HFFc6 (cell line): Measurements from ENCODE around the gene INHBC. TPM values are rescaled to one million over a fixed set of nuclear protein-coding genes. Genes with fewer than 3 reads are reported as not detected.

Source experiments
- DNase-seq: peaks from one replicate; pipeline ENCODE4 v3.0.0-alpha.2; 2018
- H3K27ac Mint-ChIP-seq: 2 replicates; pipeline ENCODE4 v1.8.0; 2020; ENCODE audit warnings: mild to moderate bottlenecking, mixed read lengths
- H3K27me3 Mint-ChIP-seq: 2 replicates; pipeline ENCODE4 v1.8.0; 2021; ENCODE audit warnings: mild to moderate bottlenecking, moderate library complexity, mixed read lengths; ENCODE audit not compliant: insufficient read depth
- H3K36me3 Mint-ChIP-seq: 2 replicates; pipeline ENCODE4 v1.8.0; 2021; ENCODE audit warnings: low read depth, mixed read lengths
- H3K4me1 Mint-ChIP-seq: 2 replicates; pipeline ENCODE4 v1.8.0; 2020; ENCODE audit warnings: low read depth, mixed read lengths
- H3K4me3 Mint-ChIP-seq: 2 replicates; pipeline ENCODE4 v1.8.0; 2020; ENCODE audit warnings: mild to moderate bottlenecking, moderate library complexity, mixed read lengths
- H3K9me3 Mint-ChIP-seq: 2 replicates; pipeline ENCODE4 v1.8.0; 2020; ENCODE audit warnings: mild to moderate bottlenecking, mixed read lengths
- CTCF ChIP-seq: fragments of 200-600 bp; sonication (generic); IDR thresholded peaks from 2 replicates; pipeline ENCODE4 v1.5.0; 2021; ENCODE audit warnings: antibody characterized with exemption, mild to moderate bottlenecking
- long read RNA-seq: library from polyadenylated mRNA; unstranded; transcript quantifications from one replicate; pipeline ENCODE4 v2.0.0, GENCODE V29; 2019
- total RNA-seq, 6 experiments: library from RNA; stranded (reverse); fragmentation: NEBNext Ultra II Directional; extraction: Animal tissue kit (Norgen Biotek cat#: 25700); gene quantifications; 2 replicates in 1 of 6; 3 replicates in 5 of 6; pipeline ENCODE4 v1.2.3, GENCODE V29; 2021

Gene INHBC, protein sequence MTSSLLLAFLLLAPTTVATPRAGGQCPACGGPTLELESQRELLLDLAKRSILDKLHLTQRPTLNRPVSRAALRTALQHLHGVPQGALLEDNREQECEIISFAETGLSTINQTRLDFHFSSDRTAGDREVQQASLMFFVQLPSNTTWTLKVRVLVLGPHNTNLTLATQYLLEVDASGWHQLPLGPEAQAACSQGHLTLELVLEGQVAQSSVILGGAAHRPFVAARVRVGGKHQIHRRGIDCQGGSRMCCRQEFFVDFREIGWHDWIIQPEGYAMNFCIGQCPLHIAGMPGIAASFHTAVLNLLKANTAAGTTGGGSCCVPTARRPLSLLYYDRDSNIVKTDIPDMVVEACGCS
- not detected for total RNA-seq
- long read RNA-seq, result 0 reads

GRCh38 chr12:57434517-57435223 is at the start of gene INHBC:
Gene INHBC (plus strand): TSS chr12:57434784. CDS start chr12:57434887, 103 bp downstream.
- H3K4me1 Mint-ChIP-seq, result peaks cover 13% of the 10 kb centered on the region

GRCh38 chr12:57385586-57385985 is 49.0 kb upstream of the INHBC start:
- no peak overlapping the region for H3K4me3 Mint-ChIP-seq
- H3K36me3 Mint-ChIP-seq, result peaks cover 27% of the 10 kb centered on the region
- no peak for DNase-seq
- H3K27ac Mint-ChIP-seq, result 0 out of 2 replicates have a peak overlapping the region, but pooled peaks have one; percentile 21
- H3K27me3 Mint-ChIP-seq, result no peaks in the 10 kb centered on the region
- peaks cover 40% of the 10 kb centered on the region for H3K4me1 Mint-ChIP-seq
- TF ChIP-seq CTCF, result no peak
- no peaks in the 10 kb centered on the region for H3K9me3 Mint-ChIP-seq

More at GRCh38 chr12:57434517-57435223, at the start of gene INHBC:
- Mint-ChIP-seq H3K36me3 (no peaks in the 10 kb centered on the region), H3K27ac (no peak within 1 kb of the TSS), H3K4me3 (no peak within 1 kb of the TSS), H3K9me3 (no peaks in the 10 kb centered on the region), H3K27me3 (peaks cover under 1% of the 10 kb centered on the region; the same call in 1 of the 2 replicates)
- TF ChIP-seq CTCF, result no peak
- no peak for DNase-seq

- no peak overlapping the region for H3K27ac Mint-ChIP-seq
- H3K36me3 Mint-ChIP-seq, result peaks cover 26% of the 10 kb centered on the region
- TF ChIP-seq CTCF, result no peak
- H3K4me3 Mint-ChIP-seq, result no peak overlapping the region
- peaks cover 45% of the 10 kb centered on the region for H3K4me1 Mint-ChIP-seq
- no peak for DNase-seq
- no peaks in the 10 kb centered on the region for H3K27me3 Mint-ChIP-seq
- H3K9me3 Mint-ChIP-seq, result no peaks in the 10 kb centered on the region
Observed at GRCh38 chr12:57386187-57386720, 48.3 kb upstream of the INHBC start.

DNA sequence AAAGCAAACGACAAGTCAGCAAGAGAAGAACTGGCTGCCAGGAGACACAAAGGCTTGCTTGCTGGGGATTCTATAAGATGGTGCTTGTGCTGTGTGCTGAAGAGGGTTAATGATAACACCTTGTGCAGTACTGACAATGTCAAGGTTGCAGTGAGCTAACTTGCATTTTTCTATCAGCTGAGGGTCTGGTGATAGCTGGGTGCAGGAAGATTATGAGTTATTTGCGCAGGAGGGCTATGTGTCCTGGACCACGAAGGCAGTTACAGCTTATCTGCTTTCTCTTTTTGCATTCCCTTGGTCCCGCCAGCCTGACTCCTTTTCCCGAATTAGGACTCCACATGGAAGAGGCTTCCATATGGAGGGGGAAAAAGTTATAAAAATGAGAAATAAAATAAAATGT is 46.2 kb upstream of the INHBC start:
- no peak for TF ChIP-seq CTCF
- H3K36me3 Mint-ChIP-seq, result peaks cover 40% of the 10 kb centered on the region
- no peaks in the 10 kb centered on the region; the same call in 1 of the 2 replicates for H3K27me3 Mint-ChIP-seq
- no peaks in the 10 kb centered on the region for H3K9me3 Mint-ChIP-seq
- H3K4me1 Mint-ChIP-seq, result peaks cover 38% of the 10 kb centered on the region
- H3K27ac Mint-ChIP-seq, result peak overlapping the region; percentile 94
- DNase-seq, result no peak
- peak overlapping the region; percentile 58 for H3K4me3 Mint-ChIP-seq

DNA sequence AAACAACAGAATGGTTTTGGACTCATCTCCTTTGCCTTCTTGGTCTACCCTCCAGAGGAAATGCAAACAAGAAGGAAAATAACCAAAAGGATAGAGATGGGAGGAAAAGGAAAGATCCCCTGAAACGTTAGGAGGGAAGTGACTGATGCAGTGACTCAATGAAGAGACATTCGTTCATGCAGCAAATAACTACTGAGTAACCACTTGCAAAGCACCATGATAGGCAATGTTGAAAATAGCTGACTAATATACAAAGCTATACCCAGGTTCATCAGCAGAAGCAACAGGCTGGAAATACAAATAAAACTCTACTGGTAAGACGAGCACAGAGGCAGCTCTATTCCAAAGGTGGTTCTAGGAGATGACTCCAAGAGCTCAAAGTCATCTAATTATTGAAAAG is 45.6 kb upstream of the INHBC start:
- Mint-ChIP-seq H3K27ac (peak overlapping the region; percentile 94), H3K4me1 (peaks cover 38% of the 10 kb centered on the region), H3K9me3 (no peaks in the 10 kb centered on the region), H3K36me3 (peaks cover 45% of the 10 kb centered on the region), H3K27me3 (no peaks in the 10 kb centered on the region; the same call in 1 of the 2 replicates), H3K4me3 (peak overlapping the region; percentile 58)
- no peak for TF ChIP-seq CTCF
- DNase-seq, result peak; percentile 90
